Activated CD4-positive, CD25-positive, alpha-beta regulatory T cell (primary cell): ENCODE results near the gene DNM2.
"Not testable (repeated sequence)": the region's sequence is repeated elsewhere in the genome, so short reads cannot be mapped to it uniquely, and the experiment has no call there.

Experiments used
- DNase-seq, 4 experiments: peaks; one replicate each; lab custom pipeline; 2025; lab: John Stamatoyannopoulos, UW

The DNM2 gene

GRCh38 chr19:10752913-10753704 is 35.2 kb downstream of the DNM2 start:
- DNase-seq, result no peak

- no peak for DNase-seq
Measured at GRCh38 chr19:10756371-10756770, 38.5 kb downstream of the DNM2 start.

GRCh38 chr19:10756791-10757190 is 38.9 kb downstream of the DNM2 start:
- DNase-seq, result no peak

GRCh38 chr19:10758050-10758449 is 40.2 kb downstream of the DNM2 start:
- not testable (repeated sequence) for DNase-seq

- DNase-seq, result no peak
Measured at GRCh38 chr19:10758978-10759377, 41.1 kb downstream of the DNM2 start.

GRCh38 chr19:10760273-10760944 is 42.5 kb downstream of the DNM2 start:
- no peak for DNase-seq

GRCh38 chr19:10761443-10762250 is 43.8 kb downstream of the DNM2 start:
- no peak for DNase-seq

- no peak for DNase-seq
Measured at GRCh38 chr19:10762656-10763055, 44.8 kb downstream of the DNM2 start.

GRCh38 chr19:10763411-10763810 is 45.5 kb downstream of the DNM2 start:
- DNase-seq, result no peak

- no peak for DNase-seq
Measured at GRCh38 chr19:10763828-10764339, 46.0 kb downstream of the DNM2 start.

GRCh38 chr19:10764340-10764894 is 46.5 kb downstream of the DNM2 start:
- DNase-seq, result no peak

GRCh38 chr19:10766049-10766623 is 48.3 kb downstream of the DNM2 start:
- DNase-seq, result no peak

GRCh38 chr19:10766671-10767201 is 48.9 kb downstream of the DNM2 start:
- no peak for DNase-seq

GRCh38 chr19:10767726-10768125 is 49.8 kb downstream of the DNM2 start:
- no peak for DNase-seq

- DNase-seq, result no peak
Measured at GRCh38 chr19:10768369-10768768, 50.5 kb downstream of the DNM2 start.

- no peak for DNase-seq
Measured at GRCh38 chr19:10768936-10769335, 51.1 kb downstream of the DNM2 start.

GRCh38 chr19:10769533-10770491 is 51.9 kb downstream of the DNM2 start:
- no peak for DNase-seq

GRCh38 chr19:10773969-10774368 is 56.1 kb downstream of the DNM2 start:
- DNase-seq, result no peak

GRCh38 chr19:10774893-10775292 is 57.0 kb downstream of the DNM2 start:
- no peak for DNase-seq

- no peak for DNase-seq
Measured at GRCh38 chr19:10776900-10777650, 59.2 kb downstream of the DNM2 start.
